Hypothalamus (tissue), 51 donors: ENCODE data around the gene SMAD7.

ENCODE experiments used
- DNase-seq, 51 donors: peaks; one replicate each; lab custom pipeline; 2025; lab: John Stamatoyannopoulos, UW

Gene SMAD7

DNA sequence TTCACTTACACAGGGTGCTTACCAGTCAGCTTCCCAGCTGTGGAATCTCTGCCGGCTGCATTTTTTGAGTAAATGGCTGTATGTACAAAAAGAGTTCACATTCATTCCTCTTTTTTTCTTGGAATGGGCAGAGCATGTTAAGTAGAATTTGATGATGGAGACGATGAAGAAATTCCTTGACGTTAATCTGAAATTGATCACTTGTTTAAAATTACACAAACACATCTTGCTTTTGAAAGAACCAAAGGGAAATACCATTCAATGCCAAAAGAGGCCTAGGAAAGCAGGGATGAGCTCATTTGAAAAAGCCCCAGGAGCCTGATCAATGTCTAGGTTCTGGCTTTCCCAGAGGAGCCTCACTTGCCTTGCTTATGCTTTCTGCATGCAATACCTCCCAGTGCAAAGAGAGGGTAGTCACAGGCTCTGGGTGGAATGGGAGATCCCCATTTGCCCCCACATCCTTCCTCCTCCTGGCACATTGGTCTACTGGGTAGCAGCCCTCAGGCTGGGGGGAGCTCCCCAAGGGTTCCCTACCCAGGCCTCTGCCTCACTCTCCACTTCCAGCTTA, 12.3 kb upstream of the SMAD7 start:
- DNase-seq = no peak

- no peak for DNase-seq
These were observed 11.7 kb upstream of the SMAD7 start for GRCh38 chr18:48962252-48962993.

GRCh38 chr18:48961547-48961946, 10.8 kb upstream of the SMAD7 start:
- no peak for DNase-seq

DNA sequence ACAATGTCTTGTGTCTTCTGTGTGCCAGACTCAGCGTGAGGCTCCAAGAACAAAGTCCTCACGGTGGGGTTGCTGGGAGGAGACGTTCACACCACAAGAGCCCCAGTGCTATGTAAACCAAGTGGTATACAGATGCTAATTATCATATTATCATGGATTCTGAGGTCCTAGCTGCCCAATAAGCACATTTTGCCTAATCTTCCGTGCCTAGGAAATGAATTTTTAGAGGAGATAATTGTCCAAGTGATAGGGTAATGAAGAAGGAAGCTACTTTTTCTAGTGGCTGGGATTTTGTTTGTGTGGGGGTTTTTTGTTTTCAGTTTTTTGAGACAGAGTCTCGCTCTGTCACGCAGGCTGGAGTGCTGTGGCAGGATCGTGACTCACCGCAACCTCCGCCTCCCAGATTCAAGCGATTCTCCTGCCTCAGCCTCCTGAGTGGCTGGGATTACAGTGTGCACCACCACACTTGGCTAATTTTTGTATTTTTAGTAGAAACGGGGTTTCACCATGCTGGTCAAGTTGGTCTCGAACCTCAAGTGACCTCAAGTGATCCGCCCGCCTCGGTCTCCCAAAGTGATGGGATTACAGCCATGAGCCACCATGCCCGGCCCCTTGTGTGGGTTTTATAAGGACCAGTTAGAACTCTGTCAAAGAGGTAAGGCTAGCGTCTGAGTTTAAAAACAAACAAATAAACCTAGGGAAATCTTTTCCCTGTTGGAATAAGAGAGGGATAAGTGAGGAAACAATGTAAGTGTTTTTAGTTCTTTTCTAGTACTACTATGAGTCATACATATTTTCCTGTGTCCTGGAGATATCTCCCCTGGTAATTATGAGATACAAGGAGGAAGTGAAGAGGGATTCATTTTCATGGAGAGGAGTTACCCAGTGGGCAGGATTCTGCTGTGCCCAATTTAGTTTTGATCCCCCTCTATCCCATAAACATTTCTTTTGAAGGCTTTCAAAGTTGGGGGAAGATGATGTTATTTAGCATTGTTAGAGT, 9.5 kb upstream of the SMAD7 start:
- no peak for DNase-seq

- DNase-seq = no peak
These were observed 8.8 kb upstream of the SMAD7 start for GRCh38 chr18:48959551-48959920.

DNA sequence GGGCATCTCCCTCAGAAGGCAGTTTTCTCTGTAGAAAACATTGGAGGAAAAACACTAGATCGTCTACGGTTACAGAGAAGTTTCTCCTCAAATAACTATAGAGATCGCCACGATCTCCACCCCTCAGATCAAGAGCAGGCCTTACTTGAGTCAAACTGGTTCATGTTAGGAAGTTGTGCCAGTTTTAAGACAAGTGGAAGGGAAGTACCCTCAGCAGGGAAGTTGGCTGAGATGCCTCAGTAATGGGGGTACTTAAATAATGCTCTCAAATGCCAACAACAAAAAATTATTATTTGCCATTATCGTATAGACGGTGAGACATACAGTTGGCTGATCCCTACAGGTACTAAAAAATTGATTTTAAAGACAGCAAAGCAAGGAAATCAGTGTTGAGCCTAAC, 8.2 kb upstream of the SMAD7 start:
- DNase-seq = no peak

GRCh38 chr18:48957616-48958015, 6.9 kb upstream of the SMAD7 start:
- DNase-seq = no peak

GRCh38 chr18:48957136-48957535, 6.4 kb upstream of the SMAD7 start:
- DNase-seq = no peak

DNA sequence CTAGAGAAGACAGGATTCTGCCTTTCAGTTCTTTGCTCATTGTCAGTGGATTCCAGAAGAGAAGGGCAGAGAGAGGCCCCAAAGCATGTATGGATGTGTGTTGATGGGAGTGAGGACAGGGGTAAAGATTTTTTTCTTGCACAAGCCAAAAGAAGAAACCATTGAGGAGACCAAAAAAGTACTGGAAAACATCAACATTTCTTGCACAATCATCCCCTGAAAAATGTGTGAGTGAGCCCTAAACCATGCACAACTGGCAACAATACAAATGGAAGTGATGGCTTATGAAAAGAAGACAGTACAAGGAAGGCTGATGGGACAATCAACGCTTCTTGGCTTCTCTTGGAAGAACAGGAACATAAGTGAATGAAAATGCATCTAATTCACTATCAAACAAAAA, 5.6 kb upstream of the SMAD7 start:
- no peak for DNase-seq

DNA sequence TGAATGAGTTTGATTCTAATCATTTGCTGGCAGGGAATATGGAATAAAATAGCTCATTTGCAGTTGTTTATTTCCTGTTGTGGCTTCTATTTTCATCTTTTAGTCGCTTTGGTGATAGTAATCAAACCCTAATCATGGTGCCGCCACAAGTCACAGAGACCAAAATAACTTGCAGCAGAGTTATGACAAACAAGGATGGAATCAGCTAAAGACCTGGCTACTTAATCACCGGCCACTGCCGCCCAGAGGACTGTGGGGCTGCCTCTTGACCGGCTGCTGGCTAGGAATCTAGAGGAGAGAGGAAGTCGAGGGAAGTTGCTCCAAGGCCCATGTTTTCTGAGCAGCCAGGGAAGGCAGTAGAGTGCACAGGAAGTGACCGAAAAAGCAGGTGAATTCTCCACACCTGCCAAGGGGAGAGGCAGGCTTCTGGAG, 5.1 kb upstream of the SMAD7 start:
- DNase-seq = no peak

DNA sequence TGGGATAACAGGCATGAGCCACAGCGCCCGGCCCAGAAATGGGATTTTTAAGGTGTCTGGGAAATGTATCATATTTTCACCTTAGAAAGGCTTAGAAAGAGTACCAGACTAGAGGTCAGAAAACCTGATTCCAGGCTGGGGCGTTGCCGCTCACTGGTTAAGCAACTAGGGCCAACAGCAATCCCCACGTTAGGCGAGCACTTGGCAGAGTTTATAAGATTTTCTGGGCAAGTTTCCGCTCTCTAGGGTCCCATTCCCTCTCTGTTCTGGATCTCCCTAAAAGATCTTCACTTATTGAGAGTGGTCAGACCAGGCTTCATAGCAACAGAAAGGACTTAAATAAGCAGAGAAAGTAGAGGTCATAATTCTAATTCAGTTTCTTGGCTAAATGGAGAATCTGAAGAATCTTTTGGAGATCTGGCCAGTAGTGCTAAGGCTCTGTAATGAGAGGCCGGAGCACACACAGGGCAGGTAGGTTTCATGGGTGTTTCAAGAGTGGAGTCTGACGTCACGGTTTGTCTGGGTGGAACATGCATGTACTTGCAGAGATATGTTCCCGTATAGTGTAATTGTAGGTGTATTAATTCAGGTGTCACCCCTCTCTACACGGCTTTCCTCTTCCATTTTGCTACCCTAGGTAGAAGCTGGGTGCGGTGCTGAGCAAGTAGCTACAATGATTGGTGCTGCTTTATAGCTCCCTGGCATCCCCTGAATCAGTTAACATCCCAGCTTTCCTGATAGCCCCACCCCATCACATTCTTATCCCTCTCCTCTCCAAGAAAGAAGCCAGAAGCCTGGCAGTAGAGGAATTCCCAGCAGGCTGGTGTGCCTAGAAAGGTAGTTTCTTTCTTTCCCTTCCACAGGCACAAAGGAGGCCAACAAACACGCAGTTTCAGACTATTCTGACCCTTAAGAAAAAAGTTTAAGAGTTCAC, 4.4 kb upstream of the SMAD7 start:
- DNase-seq = no peak

- DNase-seq = no peak
These were observed 2.4 kb upstream of the SMAD7 start for GRCh38 chr18:48953104-48953706.

GRCh38 chr18:48952287-48953103, 1.7 kb upstream of the SMAD7 start:
- peak in 47 of 51 donors; percentile 26 to 94 (median 72) for DNase-seq

GRCh38 chr18:48951448-48952286, 902 bp upstream of the SMAD7 start:
- peak in 47 of 51 donors; percentile 47 to 94 (median 81) for DNase-seq

DNA sequence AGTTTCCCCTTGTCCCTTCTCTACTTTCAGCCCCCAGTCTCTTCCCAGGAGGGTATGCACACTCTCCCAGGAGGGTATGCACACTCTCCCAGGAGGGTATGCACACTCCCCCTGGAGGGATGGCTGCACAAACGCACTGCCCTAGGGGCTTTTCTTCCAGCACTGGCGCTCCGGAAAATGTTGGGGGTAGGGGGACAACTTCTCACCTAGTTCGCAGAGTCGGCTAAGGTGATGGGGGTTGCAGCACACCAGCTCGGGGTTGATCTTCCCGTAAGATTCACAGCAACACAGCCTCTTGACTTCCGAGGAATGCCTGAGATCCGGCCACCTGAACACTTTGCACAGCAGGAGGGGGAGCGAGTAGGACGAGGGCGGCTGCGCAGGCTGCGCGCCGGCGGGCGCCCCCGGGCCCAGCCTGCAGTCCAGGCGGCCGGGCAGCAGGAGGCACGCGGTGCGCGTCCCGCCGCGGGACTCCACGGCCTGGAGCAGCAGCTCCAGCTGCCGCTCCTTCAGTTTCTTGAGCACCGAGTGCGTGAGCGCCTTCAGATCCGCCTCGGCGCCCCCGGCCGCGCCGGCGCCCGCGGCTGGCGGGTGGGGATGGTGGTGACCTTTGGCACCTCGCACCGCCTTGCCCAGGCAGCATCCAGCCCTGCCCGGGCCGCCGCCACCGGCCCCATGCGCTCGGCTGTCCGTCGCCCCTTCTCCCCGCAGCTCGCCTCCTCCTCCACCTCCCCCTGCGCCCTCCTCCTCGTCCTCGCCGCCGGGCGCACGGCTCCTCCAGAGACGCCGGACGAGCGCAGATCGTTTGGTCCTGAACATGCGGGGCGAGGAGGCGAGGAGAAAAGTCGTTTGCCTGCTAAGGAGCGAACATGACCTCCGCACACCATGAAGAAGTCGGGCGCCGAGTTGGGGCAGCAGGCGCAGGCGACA, 894 bp downstream of the SMAD7 start:
- peak in 7 of 51 donors; percentile 32 to 46 (median 41) for DNase-seq

GRCh38 chr18:48949050-48949605, 1.6 kb downstream of the SMAD7 start:
- DNase-seq = peak in 6 of 51 donors; percentile 47 to 59 (median 51)
